ENCODE results near the gene RCC1.

- TF ChIP-seq CTCF (IDR thresholded peaks at IDR 0.05; ENCODE audit: borderline replicate concordance, extremely low read depth, low read length, poor library complexity, severe bottlenecking) (no peak), EZH2 (IDR thresholded peaks at IDR 0.05; ENCODE audit: borderline replicate concordance, low read depth, low read length, severe bottlenecking) (no peak)
Measured at GRCh38 chr1:28480308-28480707, 25.5 kb upstream of the RCC1 start.
